ENCODE measurements around the gene CDR2.

DNA sequence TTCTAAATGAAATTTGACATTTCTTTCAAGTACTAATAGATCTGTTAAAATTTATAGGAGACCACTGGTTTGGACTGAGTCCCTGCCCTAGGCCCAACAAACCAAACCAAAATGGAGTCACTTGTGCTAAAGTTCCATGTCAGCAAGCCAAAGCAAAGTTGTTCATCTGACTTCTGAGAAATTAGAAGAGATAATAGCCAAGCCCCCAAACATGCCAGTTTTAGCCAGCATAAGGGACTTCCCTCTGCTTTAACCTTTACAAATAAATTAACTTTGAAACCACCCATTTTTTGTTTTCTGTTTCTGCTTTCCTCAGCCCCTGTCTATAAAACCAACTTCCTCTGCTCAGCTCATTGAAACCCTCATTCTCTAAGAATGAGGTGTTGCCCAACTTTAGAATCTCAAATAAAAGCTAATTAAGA, 18.9 kb downstream of the CDR2 start:
- TF ChIP-seq, protein P1, sequence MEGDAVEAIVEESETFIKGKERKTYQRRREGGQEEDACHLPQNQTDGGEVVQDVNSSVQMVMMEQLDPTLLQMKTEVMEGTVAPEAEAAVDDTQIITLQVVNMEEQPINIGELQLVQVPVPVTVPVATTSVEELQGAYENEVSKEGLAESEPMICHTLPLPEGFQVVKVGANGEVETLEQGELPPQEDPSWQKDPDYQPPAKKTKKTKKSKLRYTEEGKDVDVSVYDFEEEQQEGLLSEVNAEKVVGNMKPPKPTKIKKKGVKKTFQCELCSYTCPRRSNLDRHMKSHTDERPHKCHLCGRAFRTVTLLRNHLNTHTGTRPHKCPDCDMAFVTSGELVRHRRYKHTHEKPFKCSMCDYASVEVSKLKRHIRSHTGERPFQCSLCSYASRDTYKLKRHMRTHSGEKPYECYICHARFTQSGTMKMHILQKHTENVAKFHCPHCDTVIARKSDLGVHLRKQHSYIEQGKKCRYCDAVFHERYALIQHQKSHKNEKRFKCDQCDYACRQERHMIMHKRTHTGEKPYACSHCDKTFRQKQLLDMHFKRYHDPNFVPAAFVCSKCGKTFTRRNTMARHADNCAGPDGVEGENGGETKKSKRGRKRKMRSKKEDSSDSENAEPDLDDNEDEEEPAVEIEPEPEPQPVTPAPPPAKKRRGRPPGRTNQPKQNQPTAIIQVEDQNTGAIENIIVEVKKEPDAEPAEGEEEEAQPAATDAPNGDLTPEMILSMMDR (IDR thresholded peaks at IDR 0.05) = no peak
- TF ChIP-seq POLR2A (IDR thresholded peaks at IDR 0.05) = no peak

Data from Peyer's patch (tissue), 4 donors.